CD14-positive monocyte (primary cell): ENCODE measurements around the gene SDK1. TPM values are rescaled to one million over a fixed set of nuclear protein-coding genes. Genes with fewer than 3 reads are reported as not detected.

Experiments used
- DNase-seq, 3 donors: peaks; one replicate each; pipeline ENCODE4 v3.0.0-alpha.2; 2011 to 2022
- H2AFZ ChIP-seq: 2 replicates; pipeline ENCODE4 v1.6.0; 2012; ENCODE audit warnings: mild to moderate bottlenecking, low read depth, low read length, inconsistent platforms; ENCODE audit not compliant: insufficient read depth, poor library complexity, severe bottlenecking
- H3K27ac ChIP-seq, 2 donors: 1 replicate in 1 of 2; 2 replicates in 1 of 2; pipeline ENCODE4 v1.5.1; 2012 to 2013; ENCODE audit warnings: low read length in 2 of 2, control low read depth in 1 of 2, inconsistent platforms in 1 of 2, low read depth in 1 of 2, mild to moderate bottlenecking in 1 of 2
- H3K27me3 ChIP-seq, 2 donors: one replicate each; pipeline versions ENCODE4 v1.6.0 to v1.6.1; 2011 to 2013; ENCODE audit warnings: low read length in 2 of 2; ENCODE audit not compliant: control insufficient read depth in 2 of 2, insufficient read depth in 2 of 2
- H3K36me3 ChIP-seq, 2 donors: replicated peaks in 1 of 2; 1 replicate in 1 of 2; 2 replicates in 1 of 2; pipeline versions ENCODE4 v1.5.1 to v1.6.1; 2012 to 2013; ENCODE audit warnings: low read length in 2 of 2, control low read depth in 1 of 2, inconsistent platforms in 1 of 2, mild to moderate bottlenecking in 1 of 2; ENCODE audit not compliant: insufficient read depth in 2 of 2, control insufficient read depth in 1 of 2
- H3K4me1 ChIP-seq, 2 donors: 1 replicate in 1 of 2; 2 replicates in 1 of 2; pipeline versions ENCODE4 v1.5.1 to v1.6.1; 2012 to 2013; ENCODE audit warnings: low read length in 2 of 2, control low read depth in 1 of 2, inconsistent platforms in 1 of 2, mild to moderate bottlenecking in 1 of 2, moderate library complexity in 1 of 2; ENCODE audit not compliant: insufficient read depth in 2 of 2, control insufficient read depth in 1 of 2
- H3K4me2 ChIP-seq: replicated peaks from 2 replicates; pipeline ENCODE3; 2012; ENCODE audit warnings: low read length, moderate library complexity, mild to moderate bottlenecking; ENCODE audit not compliant: poor library complexity, severe bottlenecking; ENCODE audit errors: extremely low read depth
- H3K4me3 ChIP-seq, 3 experiments: fragments of 200-600 bp in 1 of 3; sonication (generic) in 1 of 3; replicated peaks in 1 of 3; 1 replicate in 2 of 3; 2 replicates in 1 of 3; pipeline ENCODE4 v1.5.1; 2011 to 2013; ENCODE audit warnings: low read length in 3 of 3, mild to moderate bottlenecking in 3 of 3, control low read depth in 2 of 3, low read depth in 2 of 3, inconsistent platforms in 1 of 3, moderate library complexity in 1 of 3
- H3K79me2 ChIP-seq: 2 replicates; pipeline ENCODE4 v1.6.0; 2012; ENCODE audit warnings: mild to moderate bottlenecking, control low read depth, inconsistent platforms, low read length, moderate library complexity; ENCODE audit not compliant: insufficient read depth
- H3K9ac ChIP-seq: 2 replicates; pipeline ENCODE4 v1.6.0; 2017; ENCODE audit warnings: low read length, mild to moderate bottlenecking; ENCODE audit not compliant: insufficient read depth, poor library complexity, severe bottlenecking
- H3K9me3 ChIP-seq, 2 donors: replicated peaks in 1 of 2; 1 replicate in 1 of 2; 2 replicates in 1 of 2; pipeline versions ENCODE4 v1.5.1 to v1.6.1; 2012 to 2013; ENCODE audit warnings: low read length in 2 of 2, control low read depth in 1 of 2; ENCODE audit not compliant: control insufficient read depth in 1 of 2, insufficient read depth in 1 of 2
- H4K20me1 ChIP-seq: 2 replicates; pipeline ENCODE4 v1.6.0; 2012; ENCODE audit warnings: mild to moderate bottlenecking, low read length, control low read depth, moderate library complexity; ENCODE audit not compliant: insufficient read depth
- H3K27ac Mint-ChIP-seq, 7 donors: one replicate each; pipeline ENCODE4 v1.8.0; 2020; ENCODE audit warnings: mild to moderate bottlenecking in 7 of 7, mixed read lengths in 7 of 7, moderate library complexity in 6 of 7, inconsistent platforms in 2 of 7
- H3K27me3 Mint-ChIP-seq, 3 donors: one replicate each; pipeline ENCODE4 v1.8.0; 2021 to 2022; ENCODE audit warnings: low read depth in 3 of 3, mild to moderate bottlenecking in 3 of 3, mixed read lengths in 3 of 3, moderate library complexity in 3 of 3, inconsistent platforms in 1 of 3
- H3K36me3 Mint-ChIP-seq, 2 donors: one replicate each; pipeline ENCODE4 v1.8.0; 2020; ENCODE audit warnings: mixed read lengths in 2 of 2, inconsistent platforms in 1 of 2, mild to moderate bottlenecking in 1 of 2
- H3K4me1 Mint-ChIP-seq: one replicate; pipeline ENCODE4 v1.8.0; 2020; ENCODE audit warnings: mild to moderate bottlenecking, mixed read lengths
- H3K4me3 Mint-ChIP-seq, 2 donors: one replicate each; pipeline ENCODE4 v1.8.0; 2020; ENCODE audit warnings: mild to moderate bottlenecking in 2 of 2, mixed read lengths in 2 of 2, moderate library complexity in 1 of 2
- H3K9me3 Mint-ChIP-seq, 7 donors: one replicate each; pipeline ENCODE4 v1.8.0; 2020 to 2022; ENCODE audit warnings: mixed read lengths in 7 of 7, mild to moderate bottlenecking in 6 of 7, moderate library complexity in 6 of 7, inconsistent platforms in 2 of 7
- WGBS: methylation state at CpG from one replicate; pipeline ENCODE4 v1.1.5; 2013; ENCODE audit warnings: missing lambda C conversion rate; ENCODE audit not compliant: insufficient coverage; 5-methylcytosine and 5-hydroxymethylcytosine counted together
- intact Hi-C, 2 donors: fragments of 100-400 bp; cut with micrococcal nuclease; formaldehyde crosslinking; loops; one replicate each; pipeline versions ENCODE4 v1.15.0 to v1.15.1; 2023
- polyA plus RNA-seq, 3 donors: library from polyadenylated mRNA; depleted of rRNA in 1 of 3; unstranded in 2 of 3; stranded (reverse) in 1 of 3; fragments of 300-500 nt in 2 of 3; fragments of >200 nt in 1 of 3; fragmentation: Illumina TruSeq in 2 of 3; gene quantifications; 1 replicate in 2 of 3; 2 replicates in 1 of 3; pipeline ENCODE4 v1.2.3, GENCODE V29; 2012 to 2021
- TF ChIP-seq, protein P1 (sequence below): fragments of 200-600 bp; IDR thresholded peaks from one replicate; pipeline ENCODE4 v1.8.0; 2022; ENCODE audit warnings: antibody characterized with exemption, mild to moderate bottlenecking

SDK1 gene
- polyA plus RNA-seq, 3 donors = 0.01 TPM; not detected in 2

DNA sequence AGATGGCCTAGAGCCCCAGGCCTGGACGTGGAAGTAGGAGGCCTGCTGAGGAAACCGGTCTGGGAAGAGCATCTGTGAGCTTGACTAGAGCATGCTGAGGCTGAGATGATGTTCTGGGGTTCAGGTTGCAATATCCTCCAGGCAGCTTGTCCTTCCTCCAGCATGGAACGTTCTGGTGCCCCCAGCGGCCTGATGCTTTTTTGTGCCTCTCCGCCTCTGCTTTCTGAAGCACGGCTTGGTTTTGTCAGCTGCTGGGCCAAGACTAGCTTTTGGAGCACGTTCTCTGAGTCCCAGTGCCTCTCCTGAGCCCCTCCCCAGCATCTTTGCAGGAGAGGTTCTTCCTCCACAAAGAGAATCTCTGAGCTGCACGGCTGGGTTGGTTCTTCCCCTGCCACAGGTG, 699.1 kb downstream of the SDK1 start:
- peaks cover 0 to 9% (median 5%) of the 10 kb centered on the region in 3 donors for H3K27me3 Mint-ChIP-seq
- no peaks in the 10 kb centered on the region for H3K36me3 Mint-ChIP-seq
- TF ChIP-seq, protein P1, sequence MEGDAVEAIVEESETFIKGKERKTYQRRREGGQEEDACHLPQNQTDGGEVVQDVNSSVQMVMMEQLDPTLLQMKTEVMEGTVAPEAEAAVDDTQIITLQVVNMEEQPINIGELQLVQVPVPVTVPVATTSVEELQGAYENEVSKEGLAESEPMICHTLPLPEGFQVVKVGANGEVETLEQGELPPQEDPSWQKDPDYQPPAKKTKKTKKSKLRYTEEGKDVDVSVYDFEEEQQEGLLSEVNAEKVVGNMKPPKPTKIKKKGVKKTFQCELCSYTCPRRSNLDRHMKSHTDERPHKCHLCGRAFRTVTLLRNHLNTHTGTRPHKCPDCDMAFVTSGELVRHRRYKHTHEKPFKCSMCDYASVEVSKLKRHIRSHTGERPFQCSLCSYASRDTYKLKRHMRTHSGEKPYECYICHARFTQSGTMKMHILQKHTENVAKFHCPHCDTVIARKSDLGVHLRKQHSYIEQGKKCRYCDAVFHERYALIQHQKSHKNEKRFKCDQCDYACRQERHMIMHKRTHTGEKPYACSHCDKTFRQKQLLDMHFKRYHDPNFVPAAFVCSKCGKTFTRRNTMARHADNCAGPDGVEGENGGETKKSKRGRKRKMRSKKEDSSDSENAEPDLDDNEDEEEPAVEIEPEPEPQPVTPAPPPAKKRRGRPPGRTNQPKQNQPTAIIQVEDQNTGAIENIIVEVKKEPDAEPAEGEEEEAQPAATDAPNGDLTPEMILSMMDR = no peak
- no peak for DNase-seq
- H3K4me3 ChIP-seq = no peak overlapping the region
- H2AFZ ChIP-seq = no peak overlapping the region
- H3K27ac Mint-ChIP-seq = no peak overlapping the region
- H3K9ac ChIP-seq = no peak overlapping the region
- H3K9me3 Mint-ChIP-seq = peaks cover 0 to 11% (median 2%) of the 10 kb centered on the region in 7 donors
- no peak overlapping the region for H3K27ac ChIP-seq
- no peaks in the 10 kb centered on the region for H3K79me2 ChIP-seq
- H3K9me3 ChIP-seq = peaks cover 0 to 4% of the 10 kb centered on the region in 2 donors
- H3K36me3 ChIP-seq = no peaks in the 10 kb centered on the region
- no peak overlapping the region for H3K4me2 ChIP-seq
- H3K4me3 Mint-ChIP-seq = no peak overlapping the region
- no peaks in the 10 kb centered on the region for H3K27me3 ChIP-seq
- intact Hi-C loops = no loop called here
- H3K4me1 ChIP-seq = no peaks in the 10 kb centered on the region
- 75% methylated on average over 8 of the region's 8 CpGs for WGBS
- no peaks in the 10 kb centered on the region for H4K20me1 ChIP-seq
- no peaks in the 10 kb centered on the region for H3K4me1 Mint-ChIP-seq

DNA sequence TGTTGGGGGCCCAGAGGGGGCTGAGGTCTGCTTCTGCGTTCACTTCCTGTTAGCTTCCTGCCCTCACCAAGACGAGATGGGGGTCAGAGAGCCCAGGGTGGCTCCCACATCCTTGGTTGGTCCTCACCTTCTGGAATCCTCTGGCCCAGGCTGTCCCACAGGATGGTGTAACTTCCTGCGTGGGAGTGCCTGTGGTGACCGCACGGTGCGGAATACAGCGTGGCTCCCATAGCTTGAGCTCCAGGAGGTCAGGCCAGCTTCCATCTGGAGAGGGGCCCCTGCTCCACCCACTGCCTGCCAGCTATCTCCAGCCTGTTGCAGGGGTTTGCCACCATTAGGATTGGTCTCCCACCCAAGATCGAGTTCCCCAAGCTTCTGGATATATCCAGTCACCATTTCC, 699.9 kb downstream of the SDK1 start:
- H3K79me2 ChIP-seq = no peaks in the 10 kb centered on the region
- no peak overlapping the region for H2AFZ ChIP-seq
- no peak for DNase-seq
- peaks cover 0 to 4% of the 10 kb centered on the region in 2 donors for H3K9me3 ChIP-seq
- H3K4me3 Mint-ChIP-seq = no peak overlapping the region
- H3K9me3 Mint-ChIP-seq = peaks cover 0 to 7% (median 2%) of the 10 kb centered on the region in 7 donors
- H3K9ac ChIP-seq = no peak overlapping the region
- intact Hi-C loops = no loop called here
- no peaks in the 10 kb centered on the region for H3K36me3 Mint-ChIP-seq
- H3K27ac Mint-ChIP-seq = no peak overlapping the region
- no peaks in the 10 kb centered on the region for H4K20me1 ChIP-seq
- TF ChIP-seq, protein P1 = no peak
- H3K4me3 ChIP-seq = no peak overlapping the region
- H3K4me2 ChIP-seq = no peak overlapping the region
- no peaks in the 10 kb centered on the region for H3K4me1 ChIP-seq
- H3K36me3 ChIP-seq = no peaks in the 10 kb centered on the region
- 34% methylated on average over 8 of the region's 8 CpGs for WGBS
- no peaks in the 10 kb centered on the region for H3K27me3 ChIP-seq
- H3K4me1 Mint-ChIP-seq = no peaks in the 10 kb centered on the region
- H3K27me3 Mint-ChIP-seq = peaks cover 0 to 9% (median 5%) of the 10 kb centered on the region in 3 donors
- no peak overlapping the region for H3K27ac ChIP-seq
